HL-60 (cell line): ENCODE measurements around the gene PPP2R3A.

Experiments used
- GABPA ChIP-seq: IDR thresholded peaks from 2 replicates; pipeline ENCODE4 v1.6.1; 2012; ENCODE audit warnings: low read depth
- POLR2AphosphoS5 ChIP-seq: IDR thresholded peaks from 2 replicates; pipeline ENCODE4 v1.6.1; 2012; ENCODE audit warnings: low read depth
- SPI1 ChIP-seq: IDR thresholded peaks from 2 replicates; pipeline ENCODE4 v1.6.1; 2012; ENCODE audit warnings: low read depth, mild to moderate bottlenecking, borderline replicate concordance
- TF ChIP-seq, protein P1 (sequence below): IDR thresholded peaks from one replicate; pipeline ENCODE4 v1.5.1; 2011; ENCODE audit warnings: low read length, control low read depth, inconsistent platforms; ENCODE audit not compliant: insufficient read depth
- TF ChIP-seq, protein P2 (sequence below): IDR thresholded peaks from 2 replicates; pipeline ENCODE4 v1.6.1; 2012; ENCODE audit warnings: low read depth; ENCODE audit not compliant: insufficient replicate concordance

GRCh38 chr3:135926664-135927063 lies 38.9 kb upstream of the PPP2R3A start:
- TF ChIP-seq POLR2AphosphoS5 (no peak), SPI1 (no peak), GABPA (no peak)
- TF ChIP-seq, protein P1, sequence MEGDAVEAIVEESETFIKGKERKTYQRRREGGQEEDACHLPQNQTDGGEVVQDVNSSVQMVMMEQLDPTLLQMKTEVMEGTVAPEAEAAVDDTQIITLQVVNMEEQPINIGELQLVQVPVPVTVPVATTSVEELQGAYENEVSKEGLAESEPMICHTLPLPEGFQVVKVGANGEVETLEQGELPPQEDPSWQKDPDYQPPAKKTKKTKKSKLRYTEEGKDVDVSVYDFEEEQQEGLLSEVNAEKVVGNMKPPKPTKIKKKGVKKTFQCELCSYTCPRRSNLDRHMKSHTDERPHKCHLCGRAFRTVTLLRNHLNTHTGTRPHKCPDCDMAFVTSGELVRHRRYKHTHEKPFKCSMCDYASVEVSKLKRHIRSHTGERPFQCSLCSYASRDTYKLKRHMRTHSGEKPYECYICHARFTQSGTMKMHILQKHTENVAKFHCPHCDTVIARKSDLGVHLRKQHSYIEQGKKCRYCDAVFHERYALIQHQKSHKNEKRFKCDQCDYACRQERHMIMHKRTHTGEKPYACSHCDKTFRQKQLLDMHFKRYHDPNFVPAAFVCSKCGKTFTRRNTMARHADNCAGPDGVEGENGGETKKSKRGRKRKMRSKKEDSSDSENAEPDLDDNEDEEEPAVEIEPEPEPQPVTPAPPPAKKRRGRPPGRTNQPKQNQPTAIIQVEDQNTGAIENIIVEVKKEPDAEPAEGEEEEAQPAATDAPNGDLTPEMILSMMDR: no peak
- TF ChIP-seq, protein P2, sequence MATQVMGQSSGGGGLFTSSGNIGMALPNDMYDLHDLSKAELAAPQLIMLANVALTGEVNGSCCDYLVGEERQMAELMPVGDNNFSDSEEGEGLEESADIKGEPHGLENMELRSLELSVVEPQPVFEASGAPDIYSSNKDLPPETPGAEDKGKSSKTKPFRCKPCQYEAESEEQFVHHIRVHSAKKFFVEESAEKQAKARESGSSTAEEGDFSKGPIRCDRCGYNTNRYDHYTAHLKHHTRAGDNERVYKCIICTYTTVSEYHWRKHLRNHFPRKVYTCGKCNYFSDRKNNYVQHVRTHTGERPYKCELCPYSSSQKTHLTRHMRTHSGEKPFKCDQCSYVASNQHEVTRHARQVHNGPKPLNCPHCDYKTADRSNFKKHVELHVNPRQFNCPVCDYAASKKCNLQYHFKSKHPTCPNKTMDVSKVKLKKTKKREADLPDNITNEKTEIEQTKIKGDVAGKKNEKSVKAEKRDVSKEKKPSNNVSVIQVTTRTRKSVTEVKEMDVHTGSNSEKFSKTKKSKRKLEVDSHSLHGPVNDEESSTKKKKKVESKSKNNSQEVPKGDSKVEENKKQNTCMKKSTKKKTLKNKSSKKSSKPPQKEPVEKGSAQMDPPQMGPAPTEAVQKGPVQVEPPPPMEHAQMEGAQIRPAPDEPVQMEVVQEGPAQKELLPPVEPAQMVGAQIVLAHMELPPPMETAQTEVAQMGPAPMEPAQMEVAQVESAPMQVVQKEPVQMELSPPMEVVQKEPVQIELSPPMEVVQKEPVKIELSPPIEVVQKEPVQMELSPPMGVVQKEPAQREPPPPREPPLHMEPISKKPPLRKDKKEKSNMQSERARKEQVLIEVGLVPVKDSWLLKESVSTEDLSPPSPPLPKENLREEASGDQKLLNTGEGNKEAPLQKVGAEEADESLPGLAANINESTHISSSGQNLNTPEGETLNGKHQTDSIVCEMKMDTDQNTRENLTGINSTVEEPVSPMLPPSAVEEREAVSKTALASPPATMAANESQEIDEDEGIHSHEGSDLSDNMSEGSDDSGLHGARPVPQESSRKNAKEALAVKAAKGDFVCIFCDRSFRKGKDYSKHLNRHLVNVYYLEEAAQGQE: no peak
